GM12892 (cell line): Measurements from ENCODE around the gene FRAS1.

Experiments used
- POLR2A ChIP-seq: IDR thresholded peaks from 2 replicates; pipeline ENCODE4 v1.6.1; 2011; ENCODE audit warnings: low read depth, low read length, control low read depth
- POLR2AphosphoS5 ChIP-seq: IDR thresholded peaks from 2 replicates; pipeline ENCODE4 v1.6.1; 2011; ENCODE audit warnings: low read depth, low read length, control low read depth
- TAF1 ChIP-seq: IDR thresholded peaks from 2 replicates; pipeline ENCODE4 v1.6.1; 2011; ENCODE audit warnings: low read depth, mild to moderate bottlenecking, control low read depth, low read length, borderline replicate concordance

DNA sequence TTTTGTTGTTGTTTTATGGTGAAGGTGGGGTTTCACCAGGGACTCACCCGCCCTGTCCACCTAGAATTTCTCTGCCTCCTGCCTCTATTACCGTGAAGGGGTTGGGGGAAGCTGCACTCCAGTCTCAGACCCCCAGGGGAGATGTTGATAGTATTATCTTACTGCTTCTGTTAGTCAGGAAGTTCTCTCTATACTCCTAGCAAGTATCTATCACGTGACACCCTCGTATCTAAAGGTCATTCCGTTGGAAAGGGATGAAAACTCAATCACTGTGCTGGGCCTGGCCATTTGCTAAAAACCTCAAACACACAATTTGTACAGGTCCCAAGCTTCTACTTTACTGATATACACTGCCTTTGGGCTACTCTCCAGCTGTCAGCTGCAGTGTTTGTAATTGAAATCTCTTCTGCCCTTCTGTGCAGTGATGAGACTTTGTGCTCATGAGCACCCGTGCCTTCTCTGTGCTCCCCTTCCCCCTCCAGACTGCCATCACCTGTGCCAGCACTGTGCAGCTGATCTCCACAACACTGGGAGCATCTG, 306.0 kb downstream of the FRAS1 start:
- TF ChIP-seq POLR2A (no peak), POLR2AphosphoS5 (no peak), TAF1 (no peak)
